ENCODE measurements around the gene SCD5. TPM values are rescaled to one million over a fixed set of nuclear protein-coding genes. Genes with fewer than 3 reads are reported as not detected.

Gene SCD5
- total and polyA plus RNA-seq, 12 donors = 85.9 to 585 (median 229) TPM

GRCh38 chr4:82691431-82691830 is 107.2 kb downstream of the SCD5 start:
- intact Hi-C loops (cut with DNase I) = no loop called here
- DNase-seq = no peak
- 84 to 93% (median 86%) methylated on average over 2 of the region's 2 CpGs for WGBS, 4 donors

DNA sequence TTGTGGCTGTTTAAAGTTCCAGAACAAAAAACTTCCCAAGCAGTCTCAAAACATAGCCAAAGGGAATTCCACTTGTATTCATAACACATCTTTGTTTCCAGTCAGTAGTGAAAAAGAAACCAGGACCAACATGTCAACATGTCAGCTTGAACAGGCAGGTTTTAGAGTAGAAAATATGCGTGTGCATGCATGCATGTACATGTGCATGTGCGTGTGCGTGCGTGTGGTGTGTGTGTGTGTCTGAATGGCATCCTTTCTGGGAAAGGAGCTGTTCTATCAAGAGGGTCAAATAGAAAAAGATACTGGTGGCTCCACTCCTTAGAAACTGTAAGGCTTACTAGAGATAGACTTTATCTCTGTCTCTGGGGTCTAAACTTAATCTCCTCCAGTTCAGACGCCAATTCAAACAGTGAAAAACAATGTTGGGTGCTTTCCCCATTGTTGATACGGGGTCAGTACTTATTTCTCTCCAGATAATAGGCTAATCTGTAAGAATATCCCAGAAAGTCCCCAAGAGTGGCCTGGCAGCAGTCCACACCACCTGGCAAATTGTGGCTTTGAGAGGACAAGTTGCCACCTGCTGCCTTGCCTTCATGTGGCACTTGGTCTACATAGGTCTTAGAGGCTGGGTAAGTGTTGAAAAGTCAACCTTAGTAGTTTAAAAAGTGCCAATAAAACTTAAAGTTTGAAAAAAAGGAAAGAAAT is 110.4 kb downstream of the SCD5 start:
- H3K9me3 ChIP-seq (replicated peaks in 1 of 3) = no peaks in the 10 kb centered on the region
- intact Hi-C loops (cut with DNase I) = no loop called here
- no peaks in the 10 kb centered on the region for H3K27me3 ChIP-seq
- peak overlapping the region in 4 of 5 donors; percentile 7 to 49 (median 19) for H3K27ac ChIP-seq
- H3K36me3 ChIP-seq (replicated peaks in 1 of 2) = no peaks in the 10 kb centered on the region
- 85 to 91% (median 87%) methylated on average over 6 of the region's 6 CpGs for WGBS, 4 donors
- TF ChIP-seq, protein P1, sequence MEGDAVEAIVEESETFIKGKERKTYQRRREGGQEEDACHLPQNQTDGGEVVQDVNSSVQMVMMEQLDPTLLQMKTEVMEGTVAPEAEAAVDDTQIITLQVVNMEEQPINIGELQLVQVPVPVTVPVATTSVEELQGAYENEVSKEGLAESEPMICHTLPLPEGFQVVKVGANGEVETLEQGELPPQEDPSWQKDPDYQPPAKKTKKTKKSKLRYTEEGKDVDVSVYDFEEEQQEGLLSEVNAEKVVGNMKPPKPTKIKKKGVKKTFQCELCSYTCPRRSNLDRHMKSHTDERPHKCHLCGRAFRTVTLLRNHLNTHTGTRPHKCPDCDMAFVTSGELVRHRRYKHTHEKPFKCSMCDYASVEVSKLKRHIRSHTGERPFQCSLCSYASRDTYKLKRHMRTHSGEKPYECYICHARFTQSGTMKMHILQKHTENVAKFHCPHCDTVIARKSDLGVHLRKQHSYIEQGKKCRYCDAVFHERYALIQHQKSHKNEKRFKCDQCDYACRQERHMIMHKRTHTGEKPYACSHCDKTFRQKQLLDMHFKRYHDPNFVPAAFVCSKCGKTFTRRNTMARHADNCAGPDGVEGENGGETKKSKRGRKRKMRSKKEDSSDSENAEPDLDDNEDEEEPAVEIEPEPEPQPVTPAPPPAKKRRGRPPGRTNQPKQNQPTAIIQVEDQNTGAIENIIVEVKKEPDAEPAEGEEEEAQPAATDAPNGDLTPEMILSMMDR (IDR thresholded peaks at IDR 0.05) = no peak
- TF ChIP-seq POLR2A (IDR thresholded peaks at IDR 0.05) = no peak
- peaks cover 12 to 25% of the 10 kb centered on the region in 2 donors for H3K4me1 ChIP-seq (replicated peaks in 1 of 2)
- no peak overlapping the region for H3K4me3 ChIP-seq
- DNase-seq = no peak

More at GRCh38 chr4:82691431-82691830, 107.2 kb downstream of the SCD5 start:
- no peaks in the 10 kb centered on the region for H3K9me3 ChIP-seq (replicated peaks in 1 of 3)
- TF ChIP-seq, protein P1 (IDR thresholded peaks at IDR 0.05) = no peak
- no peak for TF ChIP-seq POLR2A (IDR thresholded peaks at IDR 0.05)
- peaks cover 12 to 29% of the 10 kb centered on the region in 2 donors for H3K4me1 ChIP-seq (replicated peaks in 1 of 2)
- H3K27me3 ChIP-seq = no peaks in the 10 kb centered on the region
- H3K27ac ChIP-seq = no peak overlapping the region
- H3K4me3 ChIP-seq = no peak overlapping the region
- H3K36me3 ChIP-seq (replicated peaks in 1 of 2) = no peaks in the 10 kb centered on the region

GRCh38 chr4:82687531-82687930 is 111.1 kb downstream of the SCD5 start:
- Histone ChIP-seq H3K27me3 (no peaks in the 10 kb centered on the region), H3K27ac (peak overlapping the region in 3 of 5 donors; percentile 7 to 42 (median 20)), H3K4me3 (no peak overlapping the region), H3K36me3 (replicated peaks in 1 of 2) (no peaks in the 10 kb centered on the region), H3K9me3 (replicated peaks in 1 of 3) (no peaks in the 10 kb centered on the region), H3K4me1 (replicated peaks in 1 of 2) (peaks cover 12 to 25% of the 10 kb centered on the region in 2 donors)
- intact Hi-C loops (cut with DNase I) = no loop called here
- 50 to 61% (median 53%) methylated on average over 6 of the region's 6 CpGs for WGBS, 4 donors
- DNase-seq = no peak
- no peak for TF ChIP-seq POLR2A (IDR thresholded peaks at IDR 0.05)
- TF ChIP-seq, protein P1 (IDR thresholded peaks at IDR 0.05) = no peak

DNA sequence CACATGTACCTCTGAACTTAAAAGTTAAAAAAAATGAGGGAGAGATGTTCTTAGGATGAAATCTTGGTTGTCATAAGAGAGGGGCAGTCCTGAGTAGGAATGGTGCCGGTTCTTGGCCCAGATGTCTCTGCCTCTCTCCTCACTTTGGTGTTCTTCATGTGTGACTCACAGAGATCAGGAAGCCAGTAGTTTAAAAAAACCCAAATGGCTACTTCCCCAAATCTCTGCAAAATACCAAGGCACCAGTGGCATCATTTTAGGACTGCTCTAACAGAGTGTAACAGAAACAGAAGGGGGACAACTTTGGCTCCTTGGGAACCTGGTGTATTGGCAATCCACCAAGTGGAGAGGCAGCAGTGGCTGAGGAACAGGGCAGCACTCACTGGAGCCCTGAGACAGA is 116.8 kb downstream of the SCD5 start:
- WGBS, 4 donors = 26 to 48% (median 38%) methylated on average over 1 of the region's 1 CpG

More for the DNA sequence above, 116.8 kb downstream of the SCD5 start:
- peak overlapping the region in 2 of 5 donors; percentile 5 to 44 for H3K27ac ChIP-seq
- no peak for DNase-seq
- no peak overlapping the region for H3K4me3 ChIP-seq
- TF ChIP-seq, protein P1 (IDR thresholded peaks at IDR 0.05) = no peak
- no peaks in the 10 kb centered on the region for H3K36me3 ChIP-seq (replicated peaks in 1 of 2)
- H3K4me1 ChIP-seq (replicated peaks in 1 of 2) = peaks cover 0 to 6% of the 10 kb centered on the region in 2 donors
- intact Hi-C loops (cut with DNase I) = no loop called here
- no peaks in the 10 kb centered on the region for H3K9me3 ChIP-seq (replicated peaks in 1 of 3)
- no peaks in the 10 kb centered on the region for H3K27me3 ChIP-seq
